GM21360 (cell line): ENCODE measurements around the gene AKR1C1.
"Not testable (repeated sequence)": the region's sequence is repeated elsewhere in the genome, so short reads cannot be mapped to it uniquely, and the experiment has no call there.

ENCODE experiments used
- ATAC-seq: cut with Tn5 transposase; IDR thresholded peaks from one replicate; pipeline ENCODE4 v1.9.1; 2021; ENCODE audit warnings: mild to moderate bottlenecking, moderate library complexity; ENCODE audit not compliant: unreplicated experiment

AKR1C1 gene

DNA sequence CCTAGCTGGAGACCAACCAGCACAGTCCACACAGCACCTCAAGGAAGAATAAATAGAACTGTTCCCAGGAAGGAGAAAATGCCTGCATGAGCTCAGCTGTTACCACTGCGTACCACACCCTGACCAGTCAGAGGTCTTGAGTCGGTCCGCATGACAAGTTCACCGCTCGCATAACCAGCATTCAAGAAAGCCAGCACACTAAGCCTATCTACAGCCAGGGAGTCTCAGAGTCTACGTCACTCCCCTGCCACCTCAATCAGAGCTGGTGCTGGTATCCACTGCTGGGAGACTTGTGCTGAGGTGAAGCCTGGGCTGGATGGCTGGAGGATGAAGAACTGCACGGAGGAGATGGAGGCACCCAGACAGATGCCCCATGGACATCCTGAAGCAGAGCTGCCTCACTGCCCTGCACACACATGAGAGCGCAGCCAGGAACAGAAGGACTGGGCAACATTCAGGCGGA is 19.6 kb downstream of the AKR1C1 start:
- no peak for ATAC-seq

DNA sequence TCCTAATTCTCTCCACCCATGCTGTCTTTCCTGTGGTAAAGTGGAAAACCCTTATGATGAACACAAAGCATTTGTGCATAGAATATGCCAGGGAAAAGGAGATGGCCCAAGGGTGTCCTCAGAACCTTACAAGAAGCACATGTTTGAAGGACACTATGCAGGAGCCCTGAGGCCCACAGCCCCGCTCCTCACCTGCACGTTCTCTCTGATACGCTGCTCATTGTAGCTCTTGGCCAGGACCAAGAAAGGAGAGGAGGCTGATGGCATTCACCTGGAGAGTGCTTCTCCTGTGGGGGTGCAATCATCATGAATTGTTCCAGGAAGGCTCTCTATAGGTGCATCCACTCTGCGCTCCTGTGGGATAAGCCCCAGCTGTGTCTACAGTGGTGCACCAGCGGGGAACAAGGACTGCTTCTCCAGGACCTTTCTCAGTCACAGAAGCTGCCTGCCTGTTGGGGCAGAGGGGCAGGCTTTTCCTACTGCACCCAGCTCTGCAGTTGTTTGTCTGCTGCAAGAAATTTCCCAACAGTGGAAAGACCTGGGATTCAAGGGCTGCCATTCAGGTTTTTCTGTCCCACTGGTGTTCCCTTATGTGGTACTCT is 20.5 kb downstream of the AKR1C1 start:
- no peak for ATAC-seq

DNA sequence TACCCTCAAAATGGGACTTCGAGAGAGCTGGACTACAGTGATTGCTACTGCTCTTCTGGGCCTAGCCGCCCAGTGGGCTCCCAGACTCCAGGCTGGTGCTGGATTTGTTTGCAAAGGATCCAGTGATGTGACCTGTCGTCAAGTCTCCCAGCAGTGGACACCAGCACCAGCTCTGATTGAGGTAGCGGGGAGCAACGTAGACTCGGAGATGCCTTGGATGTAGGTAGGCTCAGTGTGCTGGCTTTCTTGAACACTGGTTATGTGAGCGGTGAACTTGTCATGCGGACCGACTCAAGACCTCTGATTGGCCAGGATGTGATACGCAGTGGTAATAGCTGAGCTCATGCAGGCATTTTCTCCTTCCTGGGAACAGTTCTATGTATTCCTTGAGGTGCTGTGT is 21.0 kb downstream of the AKR1C1 start:
- ATAC-seq = no peak

DNA sequence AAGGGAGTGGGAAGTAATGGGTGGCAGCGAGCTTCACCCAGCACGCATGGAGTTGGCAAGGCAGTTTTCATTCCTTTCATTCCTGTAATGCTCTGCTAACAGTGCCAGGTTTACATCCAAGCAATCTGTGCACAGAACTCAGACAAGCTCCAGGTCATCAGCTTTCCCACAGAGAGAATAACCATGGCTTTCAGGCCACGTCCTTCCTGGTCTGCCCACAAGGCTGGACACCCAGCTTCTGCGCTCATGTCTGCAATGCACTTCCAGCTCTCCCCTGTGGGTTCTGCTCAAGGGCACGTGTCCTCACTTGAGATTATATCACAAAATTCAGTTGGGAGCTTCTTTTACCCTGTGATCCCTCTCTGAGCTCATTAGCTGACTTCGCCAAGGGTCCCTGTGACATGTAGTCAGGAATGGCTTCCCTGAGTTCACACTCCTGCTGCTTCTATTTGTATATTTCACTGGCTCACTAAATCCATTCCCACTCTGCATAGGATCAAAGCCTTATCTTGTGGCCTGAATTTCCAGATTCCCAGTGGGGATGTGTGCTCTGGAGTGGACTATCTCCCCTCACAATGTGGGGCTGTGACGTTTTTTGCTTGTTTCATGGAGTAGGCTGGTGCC is 21.9 kb downstream of the AKR1C1 start:
- no peak for ATAC-seq

DNA sequence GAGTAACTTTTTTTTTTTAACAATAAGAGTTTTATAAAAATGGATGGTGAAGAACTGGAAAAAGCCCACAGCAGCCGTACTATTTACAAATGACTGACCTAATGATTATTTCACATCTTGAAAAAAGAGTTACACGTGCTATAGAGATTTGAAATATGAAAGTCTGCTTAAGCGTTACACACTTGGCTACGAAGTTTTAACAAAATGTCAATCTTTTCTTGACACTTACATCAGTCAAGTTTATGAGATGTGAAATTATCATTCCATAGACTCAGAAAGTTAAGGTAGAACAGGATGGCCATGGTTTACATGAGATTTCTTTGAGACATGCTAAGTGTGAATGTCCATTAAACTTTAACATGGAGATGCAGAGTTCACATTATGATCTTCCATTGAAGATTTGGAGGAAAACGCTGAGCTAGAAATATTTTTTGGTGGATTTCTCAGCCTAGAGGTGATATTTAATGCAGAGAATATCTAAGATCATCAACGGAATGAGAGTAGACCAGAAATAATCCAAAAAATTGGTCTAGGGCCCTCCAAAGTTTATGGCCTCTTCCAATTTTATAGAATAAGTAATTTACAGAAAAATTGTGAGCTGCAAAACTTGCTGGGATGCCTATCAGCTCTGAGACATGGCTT is 24.9 kb downstream of the AKR1C1 start:
- not testable (repeated sequence) for ATAC-seq

DNA sequence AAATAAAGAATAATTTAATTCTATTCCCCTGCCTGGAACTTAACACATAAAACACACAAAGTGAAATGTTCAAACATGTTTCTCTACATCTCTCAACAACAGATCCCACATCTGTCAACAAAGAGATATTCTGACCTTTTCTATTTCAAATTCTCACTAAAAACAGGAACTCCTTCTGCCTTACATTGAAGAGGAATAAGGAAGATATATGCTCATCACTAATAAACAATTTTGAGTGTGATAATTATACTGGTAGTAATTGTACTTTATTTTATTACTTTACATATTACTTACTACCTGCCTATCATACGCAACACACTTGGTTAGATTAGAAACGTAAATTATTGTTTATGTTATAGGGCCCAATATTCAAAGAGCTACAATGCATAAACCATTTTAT is 27.0 kb downstream of the AKR1C1 start:
- no peak for ATAC-seq

DNA sequence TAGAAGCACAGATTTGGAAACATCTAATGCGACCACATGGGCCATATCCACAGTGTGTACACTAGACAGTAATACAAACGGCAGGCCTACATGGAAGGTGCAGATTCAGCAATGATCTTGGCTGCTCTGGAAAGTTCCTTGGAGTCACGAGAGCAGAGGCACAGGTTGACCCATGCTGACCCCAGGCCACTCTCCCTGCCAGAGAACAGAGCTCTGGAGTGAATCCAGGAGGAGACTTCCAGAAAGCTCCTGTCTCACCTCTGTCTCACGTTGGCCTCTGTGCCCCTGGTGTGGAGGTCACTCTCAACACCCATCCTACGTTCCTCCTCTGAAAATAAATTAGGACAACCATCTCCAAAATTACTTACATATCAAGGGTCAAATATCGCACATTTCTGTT is 28.2 kb downstream of the AKR1C1 start:
- ATAC-seq = not testable (repeated sequence)

DNA sequence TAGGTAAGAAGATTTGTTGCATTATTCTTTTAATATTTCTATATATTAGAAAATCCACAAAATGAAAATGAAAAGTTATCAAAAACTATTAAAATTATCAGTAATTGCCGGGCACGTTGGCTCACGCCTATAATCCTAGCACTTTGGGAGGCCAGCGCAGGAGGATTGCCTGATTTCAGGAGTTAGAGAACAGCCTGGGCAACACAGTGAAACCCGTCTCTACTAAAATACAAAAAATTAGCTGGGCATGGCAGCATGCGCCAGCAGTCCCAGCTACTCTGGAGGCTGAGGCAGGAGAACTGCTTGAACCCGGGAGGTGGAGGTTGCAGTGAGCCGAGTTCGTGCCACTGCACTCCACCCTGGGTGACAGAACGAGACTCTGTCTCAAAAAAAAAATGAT is 29.3 kb downstream of the AKR1C1 start:
- ATAC-seq = not testable (repeated sequence)

DNA sequence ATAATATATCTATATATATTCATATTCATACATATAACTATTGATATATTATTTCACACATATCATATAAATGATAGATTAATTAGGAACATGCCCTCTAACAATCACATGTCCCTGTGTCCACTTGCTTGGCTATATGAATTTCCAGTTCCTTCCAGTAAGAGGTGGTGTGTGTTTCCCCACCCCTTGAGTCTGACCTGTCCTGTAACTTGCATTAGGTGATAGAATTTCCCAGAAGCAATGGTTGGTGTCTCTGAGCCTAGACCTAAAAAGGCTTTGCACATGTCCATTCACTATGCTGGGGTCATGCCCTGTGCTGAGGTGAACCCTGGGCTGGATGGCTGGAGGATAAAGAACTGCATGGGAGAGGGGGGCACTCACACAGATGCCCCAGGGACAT is 31.0 kb downstream of the AKR1C1 start:
- ATAC-seq = not testable (repeated sequence)

DNA sequence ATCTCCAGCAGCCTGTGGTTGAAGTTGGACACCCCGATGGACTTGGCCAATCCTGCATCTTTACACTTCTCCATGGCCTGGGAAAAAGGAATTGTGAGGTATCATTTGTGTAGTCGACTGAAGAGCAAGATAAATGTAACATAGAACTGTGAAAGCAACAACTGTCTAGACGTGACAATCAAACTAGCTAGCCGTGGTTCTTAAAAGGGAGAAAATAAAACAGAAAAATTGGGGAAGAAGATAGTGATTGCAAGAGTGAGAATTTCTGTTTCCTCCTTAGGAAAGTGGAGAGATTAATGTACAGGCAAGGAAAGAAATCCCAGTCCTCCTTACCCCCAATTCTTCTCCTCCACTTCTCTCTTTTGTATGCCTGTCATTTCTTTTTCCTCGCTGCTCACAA is 35.5 kb downstream of the AKR1C1 start:
- ATAC-seq = no peak

DNA sequence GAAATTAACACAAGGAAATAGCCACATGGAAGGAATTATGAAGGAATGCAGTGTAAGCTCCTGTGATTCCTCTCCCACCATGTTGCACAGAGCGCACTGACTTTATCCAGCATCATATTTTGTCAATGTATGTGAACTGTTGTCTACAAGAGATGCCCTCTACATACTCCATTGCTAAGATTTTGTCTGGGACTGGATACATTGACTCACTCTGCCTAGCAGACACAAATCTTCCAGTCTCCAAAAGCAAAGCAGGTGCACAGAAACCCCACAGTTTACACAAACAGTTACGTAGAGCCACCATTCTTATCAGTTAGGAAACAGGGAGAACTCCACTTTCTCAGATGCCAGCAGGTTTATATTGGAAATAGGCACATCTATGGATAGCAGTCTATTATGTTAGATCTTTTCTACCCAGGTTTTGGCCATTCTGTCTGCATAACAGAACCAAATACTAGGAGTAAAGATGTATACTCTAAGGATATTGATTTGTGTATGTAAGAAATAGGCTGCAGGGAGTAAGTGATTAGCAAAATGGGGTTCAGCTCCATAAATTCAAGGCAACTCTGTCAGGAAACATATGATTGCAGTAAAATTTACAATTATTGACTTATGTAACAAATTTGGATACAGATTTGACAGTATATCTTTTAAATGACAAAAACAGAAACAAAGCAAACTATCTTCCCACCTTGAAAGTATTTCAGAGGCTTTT is 39.0 kb downstream of the AKR1C1 start:
- no peak for ATAC-seq

DNA sequence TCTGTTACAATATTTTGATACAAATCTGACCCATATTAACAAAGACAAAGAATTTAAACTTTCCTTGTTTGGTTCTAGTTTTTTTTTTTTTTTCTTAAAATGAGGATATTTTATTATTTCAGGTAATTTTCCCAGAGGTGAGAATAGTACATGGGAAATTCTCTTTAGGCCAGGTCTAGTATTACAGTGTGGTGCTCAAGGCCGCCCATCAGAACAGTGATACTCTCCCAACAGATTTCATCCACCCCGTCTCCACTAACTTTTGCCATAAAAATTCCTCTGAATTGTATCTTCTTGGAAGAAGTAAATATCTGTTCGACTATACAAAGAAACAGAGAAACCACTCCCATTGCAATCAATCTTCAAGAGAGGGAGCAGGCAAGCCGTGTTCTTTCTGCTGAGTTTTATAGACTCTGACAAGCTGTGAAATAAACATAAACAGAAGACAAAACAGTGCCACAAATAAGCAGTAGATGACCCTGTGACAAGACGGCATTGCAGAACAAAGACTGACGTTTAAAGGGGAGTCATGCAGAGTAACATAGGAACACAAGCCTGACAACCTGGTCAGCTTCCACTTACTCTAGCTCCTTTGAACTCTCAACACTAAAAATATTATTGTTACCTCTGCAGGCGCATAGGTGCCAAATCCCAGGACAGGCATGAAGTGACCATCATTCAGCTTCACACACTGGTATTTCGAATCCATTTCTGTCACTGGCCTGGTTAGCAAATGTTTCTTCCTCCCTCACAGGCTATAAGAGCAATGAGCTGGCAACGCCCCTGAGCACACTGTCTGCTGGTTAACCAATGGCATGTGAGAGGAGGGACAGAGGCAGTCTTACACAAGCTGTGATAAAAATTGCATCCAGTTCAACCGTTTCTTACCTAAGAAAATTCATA is 40.2 kb downstream of the AKR1C1 start, which contains the start of gene AKR1C2:
Gene AKR1C2 (minus strand): TSS at position 731 of the 903 bp plus-strand sequence. CDS start 22 bp downstream, at position 709.
- ATAC-seq = not testable (repeated sequence)

DNA sequence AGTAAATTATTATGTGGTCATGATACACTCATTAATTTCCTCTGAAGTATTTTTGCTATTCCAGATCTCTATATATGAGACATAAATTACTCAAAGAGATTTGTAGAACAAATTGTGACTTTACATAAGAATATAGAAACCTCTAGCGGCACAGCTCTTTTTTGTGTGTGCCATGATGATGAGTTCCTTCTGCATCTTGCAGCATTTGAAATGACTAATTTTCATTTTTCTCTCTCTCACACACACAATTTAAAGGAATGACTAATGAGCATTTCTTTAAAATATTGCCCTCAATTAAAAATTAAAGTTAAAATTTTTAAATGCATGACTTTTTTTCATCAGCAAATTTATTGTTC is 40.8 kb downstream of the AKR1C1 start:
- not testable (repeated sequence) for ATAC-seq

DNA sequence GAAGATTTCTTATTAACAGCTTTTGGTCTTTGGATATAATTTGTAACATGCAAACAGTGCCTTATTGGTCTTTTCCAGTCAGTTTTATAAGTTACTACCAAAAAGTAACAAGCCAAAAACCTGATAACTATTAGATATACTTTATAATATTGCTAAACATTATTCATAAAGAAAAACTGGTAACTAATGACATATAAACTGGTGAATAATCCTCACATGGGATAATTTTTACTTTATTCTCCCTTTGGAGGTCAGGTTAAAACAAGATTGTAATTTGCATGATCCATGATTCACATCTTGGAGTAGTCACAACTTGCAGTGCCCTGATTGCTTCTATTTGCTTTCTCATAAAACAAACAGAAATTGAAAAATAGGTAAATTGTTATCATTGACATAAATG is 41.3 kb downstream of the AKR1C1 start:
- not testable (repeated sequence) for ATAC-seq

DNA sequence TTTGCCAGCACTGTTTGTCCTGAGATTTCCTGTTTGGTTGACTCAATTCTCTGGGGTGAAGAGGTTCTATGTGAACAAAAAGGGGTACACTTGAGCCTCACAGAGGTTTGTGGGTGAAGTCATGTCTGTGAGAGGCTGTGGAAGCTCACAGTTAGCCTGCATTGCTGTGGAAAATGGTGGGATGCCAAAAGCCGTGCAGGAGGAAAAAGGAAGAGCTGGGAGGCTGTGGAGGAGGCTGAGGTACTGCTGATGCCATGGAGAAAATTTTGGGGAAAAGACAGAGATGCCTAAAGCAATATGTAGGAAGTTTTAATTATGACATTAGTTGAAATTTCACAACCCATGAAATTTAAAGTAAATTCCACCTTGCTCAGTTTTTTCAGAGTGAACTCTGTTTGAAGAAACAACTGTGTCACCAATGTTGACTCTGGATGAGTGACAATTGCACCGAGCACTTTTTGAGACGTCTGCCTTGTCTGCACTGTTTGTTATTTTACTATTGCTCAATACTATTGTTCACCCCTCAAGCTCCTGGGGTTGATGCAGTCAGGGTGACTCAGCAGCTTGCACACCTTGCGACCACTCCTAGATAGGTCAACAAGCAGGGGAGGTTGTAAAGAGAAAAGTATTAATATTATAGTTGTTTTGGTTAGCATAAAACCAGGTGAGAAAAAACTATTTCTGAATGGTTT is 45.8 kb downstream of the AKR1C1 start:
- ATAC-seq = not testable (repeated sequence)

DNA sequence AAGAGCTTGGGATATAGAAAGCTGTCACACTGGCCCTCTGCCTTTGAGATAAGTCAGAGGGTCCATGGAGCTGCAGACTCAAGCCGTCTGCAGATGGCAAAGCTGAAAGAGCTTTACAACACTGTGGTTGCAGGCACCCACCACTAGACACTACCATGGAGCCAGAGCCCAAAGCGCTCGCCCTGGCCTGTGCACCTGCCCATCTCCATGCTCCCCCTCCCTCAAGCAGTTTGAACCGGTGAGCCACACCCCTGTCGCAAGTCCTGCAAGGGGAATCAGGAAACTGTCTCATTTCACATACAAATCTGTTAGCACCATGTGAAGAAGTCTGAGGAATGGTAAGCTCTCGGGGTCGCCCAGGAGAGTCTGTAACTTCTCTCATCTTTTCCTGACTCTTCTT is 46.8 kb downstream of the AKR1C1 start:
- not testable (repeated sequence) for ATAC-seq

DNA sequence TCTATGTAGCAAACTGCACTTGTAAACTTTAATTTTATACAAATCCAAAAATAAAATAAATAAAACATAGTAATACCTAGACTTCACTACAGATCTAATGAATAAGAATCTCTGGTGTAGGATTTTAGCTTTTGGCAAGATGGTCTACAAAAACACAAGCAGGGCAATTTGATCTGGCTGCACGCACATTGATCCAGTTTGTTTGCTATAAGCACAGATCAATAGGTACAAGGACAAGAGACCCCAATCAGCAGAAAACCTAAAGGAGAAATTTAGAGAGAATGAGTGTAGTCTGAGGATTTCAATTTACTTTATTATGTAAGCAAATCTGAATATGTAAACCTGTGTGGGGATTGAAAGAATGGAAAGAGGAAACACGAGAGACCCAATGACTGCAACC is 48.2 kb downstream of the AKR1C1 start:
- ATAC-seq = not testable (repeated sequence)

DNA sequence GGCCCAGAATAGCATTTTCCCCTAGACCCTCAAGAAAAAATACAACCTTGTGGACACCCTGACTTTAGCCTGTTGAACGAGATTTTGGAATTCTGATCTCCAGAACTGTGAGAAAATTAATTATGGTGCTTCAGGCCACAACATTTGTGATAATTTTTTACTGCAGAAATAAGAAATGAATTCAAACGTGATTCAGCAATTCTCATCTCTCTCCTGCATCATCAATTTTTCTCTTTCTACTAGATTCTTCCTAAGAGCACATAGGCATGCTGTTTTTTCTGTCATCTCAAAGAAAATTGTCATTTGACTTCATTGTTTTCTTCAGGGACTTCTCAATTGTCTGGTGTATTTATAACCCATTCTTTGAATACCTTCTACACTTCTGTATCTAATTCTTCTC is 49.4 kb downstream of the AKR1C1 start:
- no peak for ATAC-seq

DNA sequence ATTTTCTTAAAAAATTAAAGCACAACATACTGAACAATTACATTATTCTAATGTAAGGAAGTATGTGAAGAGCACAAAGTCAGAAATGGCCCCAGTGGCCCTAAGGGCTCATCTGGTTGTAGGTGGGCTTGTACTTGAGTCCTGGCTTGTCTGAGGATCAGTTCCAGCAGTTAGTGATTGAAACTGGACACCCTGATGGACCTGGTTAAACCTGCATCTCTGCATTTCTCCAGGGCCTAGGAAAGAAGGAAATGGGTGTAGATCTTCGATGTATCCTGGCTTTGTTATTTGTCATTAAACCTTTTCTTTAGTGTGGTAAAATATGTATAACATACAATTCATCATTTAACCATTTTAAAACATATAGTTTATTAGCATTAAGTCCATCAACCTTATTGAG is 50.2 kb downstream of the AKR1C1 start:
- no peak for ATAC-seq
